Measurements from ENCODE around the gene GRIK4.
A peak's percentile ranks its signal among the peaks of the same experiment; 100 is the strongest.

The GRIK4 gene

DNA sequence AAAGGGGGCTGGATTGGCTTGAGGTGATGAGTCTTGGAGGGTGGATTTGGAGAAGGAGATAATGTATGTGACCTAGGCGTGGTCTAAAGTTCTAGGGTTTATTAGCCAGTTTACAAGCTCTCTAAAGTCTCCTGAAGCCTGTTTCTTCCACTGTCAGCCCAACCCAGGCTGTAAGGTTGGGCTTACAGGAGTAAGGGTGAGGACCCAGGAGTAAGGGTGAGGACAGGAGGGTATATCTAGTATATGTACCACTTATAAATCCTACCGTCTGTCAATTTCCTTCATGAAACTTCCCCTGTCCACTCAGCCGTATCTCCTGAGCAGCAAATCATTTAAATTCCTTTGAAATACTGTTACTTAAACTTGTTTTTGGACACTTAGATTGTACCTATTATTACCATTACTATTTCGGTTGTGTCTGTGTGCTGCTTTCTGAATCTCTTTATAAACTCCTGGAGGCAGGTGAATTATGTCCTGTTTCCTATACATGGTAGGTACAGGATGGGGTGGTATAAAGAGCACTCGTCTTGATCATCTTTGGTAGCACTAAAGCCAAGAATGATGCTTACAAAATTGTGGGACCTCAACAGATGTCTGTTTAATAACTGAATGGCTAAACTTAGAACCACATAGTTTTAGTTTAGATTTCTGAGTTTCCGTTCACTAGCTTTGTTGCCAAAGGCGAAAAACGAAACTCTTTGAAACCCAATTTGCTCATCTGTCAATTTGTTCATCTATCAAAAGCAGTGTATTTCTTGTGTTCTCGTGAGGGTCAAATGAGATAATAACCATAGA is 192.0 kb downstream of the GRIK4 start:
- peak; percentile 83 for DNase-seq (ENCODE audit: low read depth)
- H3K4me3 ChIP-seq (ENCODE audit: low read depth, low read length), result no peak overlapping the region
- TF ChIP-seq, protein P1, sequence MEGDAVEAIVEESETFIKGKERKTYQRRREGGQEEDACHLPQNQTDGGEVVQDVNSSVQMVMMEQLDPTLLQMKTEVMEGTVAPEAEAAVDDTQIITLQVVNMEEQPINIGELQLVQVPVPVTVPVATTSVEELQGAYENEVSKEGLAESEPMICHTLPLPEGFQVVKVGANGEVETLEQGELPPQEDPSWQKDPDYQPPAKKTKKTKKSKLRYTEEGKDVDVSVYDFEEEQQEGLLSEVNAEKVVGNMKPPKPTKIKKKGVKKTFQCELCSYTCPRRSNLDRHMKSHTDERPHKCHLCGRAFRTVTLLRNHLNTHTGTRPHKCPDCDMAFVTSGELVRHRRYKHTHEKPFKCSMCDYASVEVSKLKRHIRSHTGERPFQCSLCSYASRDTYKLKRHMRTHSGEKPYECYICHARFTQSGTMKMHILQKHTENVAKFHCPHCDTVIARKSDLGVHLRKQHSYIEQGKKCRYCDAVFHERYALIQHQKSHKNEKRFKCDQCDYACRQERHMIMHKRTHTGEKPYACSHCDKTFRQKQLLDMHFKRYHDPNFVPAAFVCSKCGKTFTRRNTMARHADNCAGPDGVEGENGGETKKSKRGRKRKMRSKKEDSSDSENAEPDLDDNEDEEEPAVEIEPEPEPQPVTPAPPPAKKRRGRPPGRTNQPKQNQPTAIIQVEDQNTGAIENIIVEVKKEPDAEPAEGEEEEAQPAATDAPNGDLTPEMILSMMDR (IDR thresholded peaks at IDR 0.05; ENCODE audit: insufficient read depth, low read depth, low read length, missing control alignments), result no peak

DNA sequence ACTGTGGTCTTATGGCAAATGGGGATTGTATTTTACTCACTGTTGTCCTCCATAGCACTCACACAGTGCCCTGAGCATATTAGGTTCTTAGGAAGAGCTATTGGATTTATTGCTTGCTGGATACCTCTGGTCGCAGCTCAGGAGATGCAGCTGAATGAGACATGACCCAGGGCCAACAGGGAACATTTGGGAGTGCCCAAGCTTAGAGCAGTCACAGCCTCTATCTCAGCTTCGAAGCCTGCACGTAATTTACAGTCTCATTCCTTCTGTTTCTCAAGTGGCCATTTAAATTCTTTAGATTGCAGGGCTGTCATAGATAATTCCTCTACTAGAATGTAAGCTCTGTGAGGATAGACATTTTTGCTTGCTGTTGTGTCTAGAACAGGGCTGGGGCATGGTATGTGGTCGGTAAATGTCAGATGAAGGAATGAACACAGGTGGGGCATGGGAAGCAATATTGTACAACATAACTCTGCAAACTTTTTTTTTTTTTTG is 192.8 kb downstream of the GRIK4 start:
- TF ChIP-seq, protein P1 (IDR thresholded peaks at IDR 0.05; ENCODE audit: insufficient read depth, low read depth, low read length, missing control alignments), result no peak
- H3K4me3 ChIP-seq (ENCODE audit: low read depth, low read length), result no peak overlapping the region
- no peak for DNase-seq (ENCODE audit: low read depth)

DNA sequence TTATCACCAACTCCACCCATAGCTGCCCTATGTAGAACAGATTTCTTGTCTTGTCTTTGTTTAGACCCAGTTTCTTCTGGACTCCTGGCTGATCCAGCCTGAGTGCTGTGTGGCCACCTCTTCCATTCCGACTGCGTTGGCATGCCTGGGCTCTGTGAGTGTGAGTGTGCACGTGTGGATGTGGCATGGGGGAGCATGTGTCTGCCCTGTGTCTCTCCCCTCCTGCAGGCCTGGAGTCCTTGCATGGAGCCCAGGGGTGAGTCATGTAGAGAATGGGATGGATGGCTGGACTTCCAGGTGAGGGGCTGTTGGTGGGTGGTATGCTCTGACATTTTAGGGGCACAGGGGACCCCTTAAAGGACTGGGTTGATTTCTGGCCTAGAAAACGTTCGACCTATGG is 194.7 kb downstream of the GRIK4 start:
- DNase-seq (ENCODE audit: low read depth), result no peak
- TF ChIP-seq, protein P1 (IDR thresholded peaks at IDR 0.05; ENCODE audit: insufficient read depth, low read depth, low read length, missing control alignments), result no peak
- H3K4me3 ChIP-seq (ENCODE audit: low read depth, low read length), result no peak overlapping the region

DNA sequence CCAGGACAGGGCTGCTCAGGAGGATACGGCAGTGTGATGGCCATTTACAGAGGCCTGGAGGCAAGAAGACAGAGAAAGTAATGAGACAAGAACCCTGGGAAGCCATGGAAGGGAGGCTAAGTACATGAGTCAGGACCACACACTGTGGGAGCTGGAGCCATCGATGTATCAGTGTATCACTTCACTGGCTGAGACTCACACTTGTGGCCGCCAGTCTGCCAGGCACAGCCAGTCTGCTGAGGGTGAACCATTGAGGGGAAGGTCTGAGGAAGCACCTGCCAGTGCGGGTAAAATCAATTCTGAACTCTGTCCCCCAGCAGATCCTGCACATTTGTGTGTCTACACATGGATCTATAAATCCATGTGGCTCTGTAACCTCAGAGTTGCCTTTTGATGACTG is 195.6 kb downstream of the GRIK4 start:
- TF ChIP-seq, protein P1 (IDR thresholded peaks at IDR 0.05; ENCODE audit: insufficient read depth, low read depth, low read length, missing control alignments), result no peak
- DNase-seq (ENCODE audit: low read depth), result no peak
- H3K4me3 ChIP-seq (ENCODE audit: low read depth, low read length), result no peak overlapping the region

DNA sequence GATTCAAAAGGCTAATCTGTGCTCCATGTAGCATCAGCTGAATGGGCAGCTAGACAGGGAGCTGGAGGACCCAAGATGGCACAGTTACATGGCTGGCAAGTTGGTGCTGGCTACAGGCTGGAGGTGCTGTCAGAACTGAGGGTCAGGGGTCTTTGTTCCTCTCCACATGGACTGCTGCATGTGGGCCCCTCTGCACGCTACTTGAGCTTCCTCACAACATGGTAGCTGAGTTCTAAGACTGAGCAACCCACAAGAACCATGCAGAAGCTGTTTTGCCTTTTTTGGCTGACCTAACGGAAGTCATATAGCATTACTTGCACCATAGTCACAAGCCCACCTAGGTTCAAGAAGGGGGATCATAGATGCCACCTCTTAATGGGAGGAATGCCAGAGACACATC is 196.1 kb downstream of the GRIK4 start:
- TF ChIP-seq, protein P1 (IDR thresholded peaks at IDR 0.05; ENCODE audit: insufficient read depth, low read depth, low read length, missing control alignments), result no peak
- no peak for DNase-seq (ENCODE audit: low read depth)
- no peak overlapping the region for H3K4me3 ChIP-seq (ENCODE audit: low read depth, low read length)

DNA sequence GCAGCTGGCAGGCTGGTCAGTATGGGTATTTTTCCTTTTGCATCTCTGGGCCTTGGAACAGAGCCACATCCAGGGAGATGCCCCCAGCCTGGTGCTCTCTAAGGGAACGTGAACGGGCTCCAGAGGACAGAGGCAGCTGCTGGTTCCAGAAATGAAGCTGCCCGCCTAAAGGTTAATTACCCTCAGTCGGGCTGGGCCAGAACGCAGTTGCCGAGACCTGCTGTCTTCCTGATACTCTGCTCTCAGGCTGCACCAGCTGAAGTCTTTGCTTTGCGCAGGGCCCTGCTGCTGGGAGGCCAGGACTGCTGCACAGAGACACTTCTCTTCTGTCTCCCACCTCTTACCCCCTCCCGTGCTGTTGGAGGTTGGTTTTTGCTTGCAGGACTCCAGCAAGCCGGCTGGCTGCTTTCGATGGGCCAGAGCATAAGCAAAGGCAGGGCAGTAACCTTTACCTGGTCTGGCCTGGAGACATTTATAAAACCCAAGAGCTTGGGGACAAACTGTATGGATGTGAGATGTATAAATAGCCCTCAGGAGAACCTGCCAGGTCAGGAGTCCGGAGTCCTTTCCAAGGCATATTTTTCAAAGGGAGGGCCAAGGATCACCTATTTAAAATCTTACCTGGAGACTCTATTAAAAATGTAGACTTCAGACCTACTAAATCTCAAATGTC is 197.1 kb downstream of the GRIK4 start:
- TF ChIP-seq, protein P1 (IDR thresholded peaks at IDR 0.05; ENCODE audit: insufficient read depth, low read depth, low read length, missing control alignments), result no peak
- H3K4me3 ChIP-seq (ENCODE audit: low read depth, low read length), result no peak overlapping the region

More for the DNA sequence above, 197.1 kb downstream of the GRIK4 start:
- DNase-seq (ENCODE audit: low read depth), result no peak

Data from GM12865 (cell line).